Amniotic stem cell (primary cell): ENCODE data around the gene MANEAL.

Experiments used
- DNase-seq: peaks from one replicate; lab custom pipeline; 2025; lab: John Stamatoyannopoulos, UW

The MANEAL gene

DNA sequence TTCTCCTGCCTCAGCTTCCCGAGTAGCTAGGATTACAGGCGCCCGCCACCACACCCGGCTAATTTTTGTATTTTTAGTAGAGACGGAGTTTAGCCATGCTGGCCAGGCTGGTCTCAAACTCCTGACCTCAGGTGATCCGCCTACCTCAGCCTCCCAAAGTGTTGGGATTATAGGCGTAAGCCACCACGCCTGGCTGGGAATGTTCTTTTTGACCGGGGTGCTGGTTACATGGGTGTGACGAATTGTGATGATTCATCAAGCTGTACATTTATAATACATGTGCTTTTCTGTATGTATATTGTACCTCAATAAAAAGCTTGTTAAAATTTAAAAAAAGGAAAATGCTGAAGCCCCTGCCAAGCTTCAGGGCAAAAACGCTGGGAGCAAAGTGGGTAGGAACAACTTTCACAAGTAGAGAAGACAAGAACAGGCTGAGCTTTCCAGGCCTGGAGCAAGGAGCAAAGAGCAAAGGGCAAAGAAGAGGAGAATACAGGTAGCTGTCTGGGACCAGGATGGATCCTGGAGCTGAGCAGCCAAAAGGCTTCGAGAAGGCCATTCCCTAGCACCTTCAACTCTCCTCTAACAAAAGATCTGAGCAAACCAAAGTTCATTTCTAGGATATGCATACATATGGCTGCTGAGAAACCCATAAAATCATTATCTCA, 34.9 kb downstream of the MANEAL start:
- DNase-seq, result no peak

DNA sequence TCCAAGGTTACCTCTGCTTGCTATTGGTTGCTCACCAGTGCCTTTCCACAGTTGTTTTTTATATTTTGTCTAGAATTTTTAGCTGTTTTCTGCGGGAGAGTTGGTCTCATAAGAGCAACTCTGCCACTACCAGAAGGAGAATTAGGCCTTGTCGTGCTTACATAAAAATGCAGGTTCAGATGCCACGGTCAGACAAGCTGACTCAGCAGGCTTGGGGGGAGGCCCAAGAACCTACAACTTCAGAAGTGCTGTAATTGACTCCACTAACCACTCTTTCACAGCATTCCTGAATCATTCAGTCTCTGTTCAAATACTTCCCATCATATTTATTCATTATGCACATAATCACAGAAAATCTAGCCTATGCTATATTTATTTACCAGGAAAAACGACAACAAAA, 37.5 kb downstream of the MANEAL start:
- no peak for DNase-seq

DNA sequence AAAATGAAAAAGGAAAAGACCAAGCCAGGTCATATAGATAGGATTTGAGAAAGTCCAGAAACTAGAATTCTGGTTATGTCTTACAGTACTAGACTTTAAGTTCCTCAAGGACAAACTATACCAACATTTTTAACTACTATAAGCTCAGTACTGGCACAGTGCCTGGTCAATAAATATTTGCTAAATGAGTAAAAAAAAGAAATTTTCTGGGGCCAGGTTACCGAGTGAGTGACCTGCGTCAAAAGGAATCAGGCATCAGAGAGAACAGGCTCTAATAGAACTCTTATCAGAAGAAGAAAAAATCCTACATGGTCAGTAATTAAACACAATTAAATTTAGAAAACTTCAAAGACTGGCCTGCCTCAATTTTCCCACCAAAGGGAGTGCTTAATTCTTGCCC, 38.2 kb downstream of the MANEAL start:
- no peak for DNase-seq

DNA sequence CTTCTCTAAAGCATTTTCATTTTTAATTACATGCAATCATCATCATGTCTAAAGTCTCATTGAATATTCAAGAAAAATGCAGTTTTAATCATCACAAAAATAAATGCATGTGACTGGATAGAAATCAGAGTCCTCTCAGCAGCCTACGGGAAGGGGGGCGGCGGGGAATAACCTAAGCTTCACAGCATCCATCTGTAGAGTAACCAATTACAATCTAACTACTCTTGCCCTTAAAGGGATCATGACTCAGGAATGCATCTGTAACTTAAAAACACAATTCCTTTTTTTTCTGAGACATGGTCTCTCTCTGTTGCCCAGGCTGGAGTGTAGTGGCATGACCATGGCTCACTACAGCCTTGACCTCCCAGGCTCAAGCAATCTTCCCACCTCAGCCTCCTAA, 43.1 kb downstream of the MANEAL start:
- DNase-seq, result no peak

DNA sequence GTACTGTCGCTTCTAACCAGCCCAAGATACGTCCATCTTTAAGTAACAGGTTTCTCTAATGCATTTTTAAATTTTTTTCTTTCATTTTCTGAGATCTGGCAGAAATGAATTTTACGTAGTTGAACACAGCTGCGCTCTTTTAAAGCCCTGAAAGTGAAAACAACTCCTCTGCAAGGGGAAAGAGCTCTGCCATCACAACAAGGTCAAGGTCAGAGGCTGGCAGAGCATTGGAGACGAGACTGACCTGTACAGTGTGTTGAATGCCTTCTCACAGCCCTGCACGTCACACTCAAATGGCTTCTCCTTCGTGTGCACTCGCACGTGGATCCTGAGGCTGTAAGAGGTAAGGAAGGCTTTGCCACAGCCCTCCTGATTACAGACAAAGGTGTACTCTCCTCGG, 46.0 kb downstream of the MANEAL start:
- DNase-seq, result no peak

GRCh38 chr1:37840711-37841110, 47.1 kb downstream of the MANEAL start:
- DNase-seq, result no peak

GRCh38 chr1:37841652-37842051, 48.0 kb downstream of the MANEAL start:
- DNase-seq, result no peak

DNA sequence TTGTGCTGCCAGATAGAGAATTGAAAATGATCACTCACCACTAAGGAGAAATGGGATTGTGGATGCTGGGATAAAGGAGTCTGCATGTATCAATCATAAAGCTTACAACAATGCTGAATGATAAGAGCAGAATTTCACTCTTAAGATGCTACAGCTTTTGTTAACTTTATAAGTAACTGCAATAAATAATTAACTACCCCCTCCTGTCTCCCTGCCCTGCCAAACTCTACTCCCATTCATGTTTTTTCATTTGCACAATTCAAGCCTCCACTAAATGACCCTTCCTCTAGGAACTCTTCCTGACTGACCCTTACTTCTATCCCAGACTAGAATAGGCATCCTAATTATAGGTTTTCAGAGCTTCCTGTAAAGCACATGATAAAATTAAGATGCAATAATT, 50.9 kb downstream of the MANEAL start:
- DNase-seq, result no peak

DNA sequence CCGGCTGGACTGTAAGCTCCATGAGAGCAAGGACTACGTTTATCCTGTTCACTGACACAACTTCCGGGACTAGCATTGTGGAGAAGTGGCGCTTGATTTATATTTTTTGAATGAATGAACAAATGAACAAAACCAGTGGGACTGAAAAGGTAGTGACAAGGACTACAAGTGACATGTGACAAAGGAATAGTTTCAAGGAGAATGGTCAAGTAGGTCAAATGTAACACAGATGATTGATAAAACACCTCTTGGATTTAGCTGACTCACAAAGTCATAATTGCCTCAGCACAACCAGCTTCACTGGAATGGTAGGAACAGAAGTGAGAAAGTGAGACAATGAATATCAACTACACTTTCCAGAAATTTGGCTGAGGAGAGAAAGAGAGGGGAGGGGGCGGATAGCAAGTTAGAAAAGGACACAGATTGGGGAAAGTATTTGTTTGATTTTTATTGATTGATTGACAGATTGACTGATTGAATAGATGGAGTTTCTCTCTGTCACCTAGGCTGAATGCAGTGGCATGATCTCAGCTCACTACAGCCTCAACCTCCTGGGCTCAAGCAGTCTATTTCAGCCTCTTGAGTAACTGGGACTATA, 51.5 kb downstream of the MANEAL start:
- DNase-seq, result no peak

GRCh38 chr1:37845786-37846185, 52.1 kb downstream of the MANEAL start:
- DNase-seq, result no peak

DNA sequence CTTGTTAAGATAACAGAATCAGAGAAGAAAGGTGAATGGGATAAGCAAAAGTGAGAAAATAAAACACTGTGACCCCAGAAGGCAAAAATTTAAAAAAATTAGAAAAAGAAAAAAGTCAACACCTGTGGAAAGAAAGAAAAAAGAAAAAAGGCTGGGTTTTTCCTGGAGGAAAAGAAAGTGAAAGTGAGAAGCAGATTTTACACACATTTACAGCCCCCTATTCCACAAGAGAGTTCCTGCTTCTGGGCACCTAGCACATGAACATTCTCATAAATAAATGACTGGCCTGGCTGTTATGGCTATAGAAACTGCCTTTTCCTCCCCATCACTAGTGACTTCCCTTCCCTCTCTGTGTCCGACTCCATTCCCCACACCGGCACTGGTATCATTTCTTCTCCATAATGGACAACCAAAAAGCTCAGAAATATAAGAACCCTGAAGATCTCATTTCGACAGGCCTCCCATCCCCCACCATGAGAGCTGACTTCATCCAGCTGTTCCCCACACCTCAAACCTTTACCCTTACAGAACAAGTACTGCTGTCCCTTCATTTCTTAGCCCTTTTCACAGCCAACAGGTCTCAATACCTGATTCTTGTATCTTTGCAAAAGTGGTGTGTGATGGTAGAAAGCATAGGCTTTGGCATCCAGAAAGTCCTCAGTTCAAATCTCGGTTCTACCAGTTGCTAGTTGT, 53.1 kb downstream of the MANEAL start:
- no peak for DNase-seq

- no peak for DNase-seq
These were observed 55.8 kb downstream of the MANEAL start for GRCh38 chr1:37849480-37849879.

GRCh38 chr1:37850352-37850955, 56.8 kb downstream of the MANEAL start:
- DNase-seq, result no peak
